HG03520 (cell line): ENCODE data around the gene PRRG1.
"Not testable (repeated sequence)": the region's sequence is repeated elsewhere in the genome, so short reads cannot be mapped to it uniquely, and the experiment has no call there.

Source experiments
- ATAC-seq: cut with Tn5 transposase; IDR thresholded peaks from one replicate; pipeline ENCODE4 v1.9.1; 2021; ENCODE audit warnings: mild to moderate bottlenecking, moderate library complexity; ENCODE audit not compliant: unreplicated experiment

PRRG1 gene

GRCh38 chrX:37468124-37468739, 119.1 kb downstream of the PRRG1 start:
- ATAC-seq, result no peak

GRCh38 chrX:37470711-37471110, 121.5 kb downstream of the PRRG1 start:
- ATAC-seq, result no peak

DNA sequence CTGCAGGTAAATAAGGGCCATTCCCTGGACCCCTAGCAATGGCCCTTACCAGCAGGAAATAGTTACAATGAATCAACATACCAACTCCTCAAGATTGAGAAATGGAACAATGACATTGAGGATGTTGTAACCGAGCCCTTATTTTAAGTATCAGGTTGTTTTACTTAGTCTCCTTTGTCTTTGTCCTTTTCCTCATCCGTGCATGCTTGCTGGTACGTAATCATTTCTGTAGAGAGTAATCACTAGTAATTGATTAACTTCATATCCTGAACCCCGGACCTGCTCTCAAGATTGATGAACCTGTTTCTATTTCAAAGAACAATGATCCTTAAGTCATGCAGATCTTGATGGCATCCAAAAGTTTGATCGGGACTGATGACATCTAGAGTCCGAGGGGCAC, 123.7 kb downstream of the PRRG1 start:
- no peak for ATAC-seq

GRCh38 chrX:37474478-37474877, 125.3 kb downstream of the PRRG1 start:
- ATAC-seq, result no peak

DNA sequence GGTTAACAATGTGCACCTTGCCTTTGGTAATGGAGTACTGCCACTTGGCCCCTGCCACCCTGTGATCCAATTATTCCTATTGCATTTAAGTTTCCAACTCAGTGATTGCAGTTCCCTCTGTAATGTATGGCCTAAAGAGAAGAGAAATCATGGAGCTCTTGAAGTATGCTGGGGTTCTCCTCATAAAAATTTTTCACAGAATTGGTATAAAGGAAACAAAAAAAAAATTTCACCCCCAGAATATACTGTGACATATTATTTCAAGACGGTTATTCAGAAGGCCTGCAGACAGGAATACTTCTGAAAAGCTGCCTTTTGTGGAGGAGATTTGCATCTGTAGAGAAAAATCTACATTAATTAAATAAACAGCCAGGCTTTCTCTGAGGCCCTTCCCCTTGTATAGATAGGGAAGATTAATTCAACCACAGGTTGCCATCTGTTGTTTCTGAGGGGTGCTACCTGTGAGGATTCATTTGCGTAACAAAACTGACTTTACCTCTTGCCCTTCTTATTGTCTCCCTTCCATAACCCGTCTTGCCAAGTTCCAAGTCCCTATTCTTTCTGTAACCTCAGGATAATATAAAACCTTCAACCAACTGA, 127.5 kb downstream of the PRRG1 start:
- ATAC-seq, result no peak

GRCh38 chrX:37484335-37484734, 135.2 kb downstream of the PRRG1 start:
- not testable (repeated sequence) for ATAC-seq

DNA sequence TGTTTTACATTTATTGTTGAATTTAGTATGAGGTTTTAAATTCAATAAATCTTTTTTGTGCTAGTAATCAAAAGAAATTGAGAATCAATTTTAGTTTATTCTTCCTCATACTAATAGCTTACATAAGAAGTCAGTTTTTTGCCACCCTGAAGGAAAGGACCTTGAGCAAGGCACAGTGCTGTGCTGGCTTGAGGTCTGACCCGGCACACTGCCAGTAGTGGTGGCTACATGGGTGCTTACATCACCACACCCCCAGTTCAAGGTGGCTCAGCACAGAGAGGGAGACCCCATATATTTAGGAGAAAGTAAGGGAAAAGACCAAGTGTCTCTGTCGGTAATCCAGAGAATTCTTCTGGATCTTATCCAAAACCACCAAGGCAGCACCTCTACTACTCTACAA, 136.3 kb downstream of the PRRG1 start:
- no peak for ATAC-seq

- ATAC-seq, result no peak
These were observed 138.1 kb downstream of the PRRG1 start for GRCh38 chrX:37487271-37487670.

- ATAC-seq, result no peak
These were observed 139.2 kb downstream of the PRRG1 start for GRCh38 chrX:37488323-37488722.

DNA sequence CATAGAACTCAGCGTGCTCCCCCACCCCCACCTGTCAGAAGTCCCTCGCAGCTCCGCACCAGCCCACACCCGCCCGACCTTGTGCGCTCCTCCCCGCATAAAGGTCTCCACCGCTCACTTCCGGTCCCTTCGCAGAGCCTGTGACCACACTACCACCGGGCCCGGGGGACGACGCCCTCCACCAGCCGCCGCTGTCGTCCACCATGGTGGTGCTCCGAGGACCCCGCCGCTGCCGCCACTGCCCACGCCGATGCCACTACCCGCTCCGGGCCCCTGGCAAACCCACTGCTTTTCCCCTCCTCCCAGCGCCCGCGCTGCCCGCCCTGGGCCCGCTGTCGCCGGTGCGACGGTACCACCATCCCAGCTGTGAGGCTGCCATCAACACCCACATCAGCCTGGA, 142.5 kb downstream of the PRRG1 start:
- no peak for ATAC-seq

DNA sequence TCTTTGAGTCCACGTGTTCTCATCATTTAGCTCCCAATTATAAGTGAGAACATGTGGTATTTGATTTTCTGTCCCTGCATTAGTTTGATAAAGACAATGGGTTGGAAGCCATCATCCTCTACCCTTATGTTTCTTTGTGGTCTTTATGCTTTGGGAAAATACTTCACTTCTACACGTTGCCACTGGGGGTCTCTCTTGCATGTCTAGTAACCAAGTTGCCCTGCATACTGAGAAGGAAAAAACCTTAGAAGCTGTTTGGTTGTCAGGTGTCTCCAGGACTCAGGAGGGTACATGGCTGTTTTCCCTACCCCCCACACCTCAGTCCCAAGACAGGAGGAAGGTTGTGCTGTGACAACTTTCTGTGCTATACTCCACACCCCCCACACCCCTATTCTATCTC, 146.6 kb downstream of the PRRG1 start:
- peak; percentile 53 for ATAC-seq

DNA sequence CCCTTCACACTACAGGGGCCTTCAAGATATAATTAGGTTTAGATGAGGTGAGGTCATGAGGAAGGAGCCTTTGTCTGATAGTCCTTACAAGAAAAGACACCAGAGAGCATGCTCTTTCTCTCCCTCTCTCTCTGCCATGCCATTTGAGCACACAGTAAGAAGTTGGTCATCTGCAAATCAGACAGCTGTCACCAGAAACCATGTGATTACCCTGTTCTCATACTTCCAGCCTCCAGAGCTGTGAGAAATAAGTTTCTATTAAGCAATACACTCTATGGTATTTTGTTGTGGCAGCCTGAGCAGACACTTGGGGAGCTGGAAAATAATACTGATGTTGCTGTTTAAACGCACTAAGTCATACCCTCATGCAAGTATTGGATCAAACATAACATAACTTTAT, 148.0 kb downstream of the PRRG1 start:
- ATAC-seq, result not testable (repeated sequence)

GRCh38 chrX:37498323-37498722, 149.2 kb downstream of the PRRG1 start:
- not testable (repeated sequence) for ATAC-seq

- ATAC-seq, result not testable (repeated sequence)
These were observed 150.5 kb downstream of the PRRG1 start for GRCh38 chrX:37499649-37500048.

DNA sequence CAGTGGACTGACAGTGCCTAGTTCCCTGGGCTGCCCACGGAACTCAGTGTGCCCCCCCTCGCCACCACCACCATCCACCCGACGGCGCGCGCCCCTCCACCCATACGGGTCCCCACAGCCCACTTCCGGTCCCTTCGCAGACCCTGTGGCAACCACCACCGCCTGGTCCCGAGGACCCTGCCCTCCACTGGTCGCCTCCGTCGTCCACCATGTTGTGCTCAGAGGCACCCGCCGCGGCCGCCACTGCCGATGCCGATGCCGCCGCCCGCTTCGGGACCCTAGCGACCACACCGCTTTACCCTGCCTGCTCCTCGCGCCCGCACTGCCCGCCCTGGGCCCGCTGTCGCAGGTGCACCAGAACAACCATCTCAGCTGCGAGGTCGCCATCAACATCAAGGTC, 155.8 kb downstream of the PRRG1 start:
- ATAC-seq, result no peak
